ENCODE measurements around the gene FUT8. TPM values are rescaled to one million over a fixed set of nuclear protein-coding genes. Genes with fewer than 3 reads are reported as not detected.

Gene FUT8
- total RNA-seq, 1 donor: 124 TPM

DNA sequence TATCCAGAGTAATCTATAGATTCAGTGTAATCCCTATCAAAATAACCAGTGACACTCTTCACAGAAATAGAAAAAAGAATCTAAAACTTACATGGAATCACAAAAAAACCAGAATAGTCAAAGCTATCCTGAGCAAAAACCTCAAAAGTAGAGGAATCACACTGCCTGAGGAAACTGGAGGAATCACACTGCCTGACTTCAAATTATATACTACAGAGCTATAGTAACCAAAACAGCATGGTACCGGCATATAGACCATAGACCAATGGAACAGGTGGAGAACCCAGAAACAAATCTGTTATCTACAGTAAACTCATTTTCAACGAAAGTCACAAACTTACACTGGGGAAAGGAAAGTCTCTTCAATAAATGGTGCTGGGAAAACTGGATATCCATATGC lies 244.0 kb downstream of the FUT8 start:
- H4K20me1 ChIP-seq (ENCODE audit: insufficient read depth, low read length): no peaks in the 10 kb centered on the region
- no peaks in the 10 kb centered on the region for H3K27me3 ChIP-seq (ENCODE audit: insufficient read depth, low read length)
- H3K27ac ChIP-seq (ENCODE audit: low read depth, low read length): no peak overlapping the region
- no peaks in the 10 kb centered on the region for H3K79me2 ChIP-seq (ENCODE audit: insufficient read depth, low read length)
- DNase-seq (ENCODE audit: insufficient read length, low spot score, missing footprints): no peak
- H3K4me2 ChIP-seq (ENCODE audit: insufficient read depth, low read length): no peak overlapping the region
- no peaks in the 10 kb centered on the region for H3K36me3 ChIP-seq (ENCODE audit: insufficient read depth, low read length)
- TF ChIP-seq, protein P1, sequence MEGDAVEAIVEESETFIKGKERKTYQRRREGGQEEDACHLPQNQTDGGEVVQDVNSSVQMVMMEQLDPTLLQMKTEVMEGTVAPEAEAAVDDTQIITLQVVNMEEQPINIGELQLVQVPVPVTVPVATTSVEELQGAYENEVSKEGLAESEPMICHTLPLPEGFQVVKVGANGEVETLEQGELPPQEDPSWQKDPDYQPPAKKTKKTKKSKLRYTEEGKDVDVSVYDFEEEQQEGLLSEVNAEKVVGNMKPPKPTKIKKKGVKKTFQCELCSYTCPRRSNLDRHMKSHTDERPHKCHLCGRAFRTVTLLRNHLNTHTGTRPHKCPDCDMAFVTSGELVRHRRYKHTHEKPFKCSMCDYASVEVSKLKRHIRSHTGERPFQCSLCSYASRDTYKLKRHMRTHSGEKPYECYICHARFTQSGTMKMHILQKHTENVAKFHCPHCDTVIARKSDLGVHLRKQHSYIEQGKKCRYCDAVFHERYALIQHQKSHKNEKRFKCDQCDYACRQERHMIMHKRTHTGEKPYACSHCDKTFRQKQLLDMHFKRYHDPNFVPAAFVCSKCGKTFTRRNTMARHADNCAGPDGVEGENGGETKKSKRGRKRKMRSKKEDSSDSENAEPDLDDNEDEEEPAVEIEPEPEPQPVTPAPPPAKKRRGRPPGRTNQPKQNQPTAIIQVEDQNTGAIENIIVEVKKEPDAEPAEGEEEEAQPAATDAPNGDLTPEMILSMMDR (IDR thresholded peaks at IDR 0.05; ENCODE audit: extremely low read depth, low read depth, low read length): no peak
- H3K9me3 ChIP-seq (ENCODE audit: low read depth, low read length): no peaks in the 10 kb centered on the region
- no peak overlapping the region for H2AFZ ChIP-seq (ENCODE audit: low read length)
- H3K4me3 ChIP-seq (ENCODE audit: insufficient read depth, low read length): no peak overlapping the region
- H3K4me1 ChIP-seq (ENCODE audit: insufficient read depth, low read length): no peaks in the 10 kb centered on the region

DNA sequence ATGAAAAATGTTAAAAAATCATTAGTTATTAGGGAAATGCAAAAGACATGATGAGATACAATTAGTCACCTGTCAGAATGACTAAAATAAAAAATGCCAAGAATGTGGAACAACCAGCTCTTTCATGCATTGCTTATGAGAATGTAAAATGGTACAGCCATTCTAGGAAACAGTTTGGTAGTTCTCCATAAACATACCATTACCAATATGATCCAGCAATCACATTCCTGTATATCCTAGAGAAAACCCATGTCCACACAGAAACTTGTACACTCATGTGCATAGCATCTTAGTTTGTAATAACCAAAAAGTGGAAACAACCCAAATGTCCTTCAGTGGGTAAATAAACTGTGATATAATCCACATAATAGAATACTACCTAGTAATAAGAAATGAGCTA lies 245.7 kb downstream of the FUT8 start:
- Histone ChIP-seq H2AFZ (ENCODE audit: low read length) (no peak overlapping the region), H3K4me3 (ENCODE audit: insufficient read depth, low read length) (no peak overlapping the region), H3K79me2 (ENCODE audit: insufficient read depth, low read length) (no peaks in the 10 kb centered on the region), H4K20me1 (ENCODE audit: insufficient read depth, low read length) (no peaks in the 10 kb centered on the region), H3K27ac (ENCODE audit: low read depth, low read length) (no peak overlapping the region), H3K36me3 (ENCODE audit: insufficient read depth, low read length) (no peaks in the 10 kb centered on the region), H3K4me2 (ENCODE audit: insufficient read depth, low read length) (no peak overlapping the region), H3K27me3 (ENCODE audit: insufficient read depth, low read length) (no peaks in the 10 kb centered on the region), H3K4me1 (ENCODE audit: insufficient read depth, low read length) (no peaks in the 10 kb centered on the region), H3K9me3 (ENCODE audit: low read depth, low read length) (no peaks in the 10 kb centered on the region)
- TF ChIP-seq, protein P1 (IDR thresholded peaks at IDR 0.05; ENCODE audit: extremely low read depth, low read depth, low read length): no peak
- no peak for DNase-seq (ENCODE audit: insufficient read length, low spot score, missing footprints)

DNA sequence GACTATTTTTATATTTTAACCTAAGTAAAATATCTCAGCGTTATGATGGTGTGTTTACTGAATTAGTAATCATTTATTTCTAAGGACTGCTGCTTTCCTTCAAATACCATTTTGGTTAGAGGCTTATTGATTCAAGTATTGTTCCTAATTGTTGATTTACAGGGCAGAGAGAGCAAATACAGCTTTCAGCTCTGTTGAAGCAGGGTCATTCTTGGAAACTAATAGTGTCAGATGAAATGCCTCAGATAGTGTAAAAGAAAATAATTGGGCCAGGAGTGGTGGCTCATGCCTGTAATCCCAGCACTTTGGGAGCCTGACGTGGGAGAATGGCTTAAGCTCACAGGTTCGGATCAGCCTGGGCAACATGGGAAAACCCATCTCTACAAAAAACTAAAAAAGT lies 249.3 kb downstream of the FUT8 start:
- H3K36me3 ChIP-seq (ENCODE audit: insufficient read depth, low read length): no peaks in the 10 kb centered on the region

DNA sequence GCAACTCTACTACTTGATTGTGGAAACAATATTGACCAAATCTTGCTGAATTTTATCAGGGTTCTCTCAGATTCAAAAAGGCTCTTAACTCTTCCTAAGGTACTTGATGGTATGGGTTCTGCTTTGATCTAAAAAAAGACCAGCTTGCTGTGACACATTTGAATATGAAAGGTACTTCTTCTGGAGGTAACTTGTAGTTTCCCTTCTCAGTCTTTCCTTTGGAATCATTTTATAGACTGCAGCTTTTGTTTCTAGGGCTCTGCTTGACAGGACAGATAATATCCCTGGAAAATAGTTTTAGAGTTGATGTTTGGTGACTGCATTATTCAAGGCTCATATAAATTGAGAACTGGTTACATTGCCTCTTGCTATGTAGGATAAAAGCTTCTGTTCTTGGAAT lies 251.9 kb downstream of the FUT8 start:
- H3K4me1 ChIP-seq (ENCODE audit: insufficient read depth, low read length): no peaks in the 10 kb centered on the region
- H3K9me3 ChIP-seq (ENCODE audit: low read depth, low read length): no peaks in the 10 kb centered on the region
- H3K27ac ChIP-seq (ENCODE audit: low read depth, low read length): no peak overlapping the region
- DNase-seq (ENCODE audit: insufficient read length, low spot score, missing footprints): no peak
- H3K4me2 ChIP-seq (ENCODE audit: insufficient read depth, low read length): no peak overlapping the region
- H3K79me2 ChIP-seq (ENCODE audit: insufficient read depth, low read length): no peaks in the 10 kb centered on the region
- no peaks in the 10 kb centered on the region for H4K20me1 ChIP-seq (ENCODE audit: insufficient read depth, low read length)
- H3K27me3 ChIP-seq (ENCODE audit: insufficient read depth, low read length): no peaks in the 10 kb centered on the region
- no peaks in the 10 kb centered on the region for H3K36me3 ChIP-seq (ENCODE audit: insufficient read depth, low read length)
- TF ChIP-seq, protein P1 (IDR thresholded peaks at IDR 0.05; ENCODE audit: extremely low read depth, low read depth, low read length): no peak
- H3K4me3 ChIP-seq (ENCODE audit: insufficient read depth, low read length): no peak overlapping the region
- no peak overlapping the region for H2AFZ ChIP-seq (ENCODE audit: low read length)

More for the DNA sequence above, 249.3 kb downstream of the FUT8 start:
- H3K79me2 ChIP-seq (ENCODE audit: insufficient read depth, low read length): no peaks in the 10 kb centered on the region
- no peaks in the 10 kb centered on the region for H3K4me1 ChIP-seq (ENCODE audit: insufficient read depth, low read length)
- no peak overlapping the region for H3K4me3 ChIP-seq (ENCODE audit: insufficient read depth, low read length)
- H3K27me3 ChIP-seq (ENCODE audit: insufficient read depth, low read length): no peaks in the 10 kb centered on the region
- no peak overlapping the region for H3K27ac ChIP-seq (ENCODE audit: low read depth, low read length)
- H4K20me1 ChIP-seq (ENCODE audit: insufficient read depth, low read length): no peaks in the 10 kb centered on the region
- TF ChIP-seq, protein P1 (IDR thresholded peaks at IDR 0.05; ENCODE audit: extremely low read depth, low read depth, low read length): no peak
- DNase-seq (ENCODE audit: insufficient read length, low spot score, missing footprints): no peak
- H2AFZ ChIP-seq (ENCODE audit: low read length): no peak overlapping the region
- H3K9me3 ChIP-seq (ENCODE audit: low read depth, low read length): no peaks in the 10 kb centered on the region
- no peak overlapping the region for H3K4me2 ChIP-seq (ENCODE audit: insufficient read depth, low read length)
